ENCODE data around the gene NSL1.
"Not testable (repeated sequence)": the region's sequence is repeated elsewhere in the genome, so short reads cannot be mapped to it uniquely, and the experiment has no call there.

The NSL1 gene

DNA sequence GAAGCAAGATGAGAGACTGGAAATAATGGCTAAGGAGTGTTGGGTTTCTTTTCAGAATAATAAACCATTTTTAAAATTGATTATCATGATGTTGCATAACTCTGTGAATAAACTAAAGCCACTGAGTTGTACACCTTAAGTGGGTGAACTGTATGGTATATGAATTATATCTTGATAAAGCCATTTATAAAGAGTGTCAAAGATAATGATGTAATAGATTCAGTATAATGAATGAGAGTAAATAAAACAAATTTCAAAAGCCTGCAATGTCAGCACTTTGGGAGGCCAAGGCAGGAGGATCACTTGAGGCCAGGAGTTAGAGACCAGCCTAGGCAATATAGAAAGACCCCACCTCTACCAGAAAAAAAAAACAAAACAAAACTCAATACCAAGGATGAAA is 16.3 kb downstream of the NSL1 start:
- H3K4me3 ChIP-seq (ENCODE audit: low read length), result no peak overlapping the region
- no peak for DNase-seq (ENCODE audit: low read depth)
- TF ChIP-seq, protein P1, sequence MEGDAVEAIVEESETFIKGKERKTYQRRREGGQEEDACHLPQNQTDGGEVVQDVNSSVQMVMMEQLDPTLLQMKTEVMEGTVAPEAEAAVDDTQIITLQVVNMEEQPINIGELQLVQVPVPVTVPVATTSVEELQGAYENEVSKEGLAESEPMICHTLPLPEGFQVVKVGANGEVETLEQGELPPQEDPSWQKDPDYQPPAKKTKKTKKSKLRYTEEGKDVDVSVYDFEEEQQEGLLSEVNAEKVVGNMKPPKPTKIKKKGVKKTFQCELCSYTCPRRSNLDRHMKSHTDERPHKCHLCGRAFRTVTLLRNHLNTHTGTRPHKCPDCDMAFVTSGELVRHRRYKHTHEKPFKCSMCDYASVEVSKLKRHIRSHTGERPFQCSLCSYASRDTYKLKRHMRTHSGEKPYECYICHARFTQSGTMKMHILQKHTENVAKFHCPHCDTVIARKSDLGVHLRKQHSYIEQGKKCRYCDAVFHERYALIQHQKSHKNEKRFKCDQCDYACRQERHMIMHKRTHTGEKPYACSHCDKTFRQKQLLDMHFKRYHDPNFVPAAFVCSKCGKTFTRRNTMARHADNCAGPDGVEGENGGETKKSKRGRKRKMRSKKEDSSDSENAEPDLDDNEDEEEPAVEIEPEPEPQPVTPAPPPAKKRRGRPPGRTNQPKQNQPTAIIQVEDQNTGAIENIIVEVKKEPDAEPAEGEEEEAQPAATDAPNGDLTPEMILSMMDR (IDR thresholded peaks at IDR 0.05; ENCODE audit: insufficient read depth, low read depth, low read length, missing control alignments), result no peak

DNA sequence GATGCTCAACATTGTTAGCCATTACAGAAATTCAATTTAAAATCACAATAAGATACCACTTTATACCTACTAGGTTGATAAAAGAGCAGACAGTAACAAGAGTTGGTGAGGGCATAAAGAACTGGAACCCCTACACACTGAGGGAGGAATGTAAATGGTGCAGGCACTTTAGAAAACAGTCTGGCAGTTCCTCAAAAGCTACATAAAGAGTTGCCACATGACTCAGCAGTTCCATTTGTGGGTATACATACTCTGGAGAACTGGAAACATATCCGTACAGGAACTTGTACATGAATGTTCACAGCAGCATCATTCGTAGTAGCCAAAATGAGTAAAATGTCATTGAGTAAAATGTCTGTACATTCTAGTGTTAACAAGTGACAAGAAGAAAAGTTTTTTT is 17.0 kb downstream of the NSL1 start:
- H3K4me3 ChIP-seq (ENCODE audit: low read length), result no peak overlapping the region
- TF ChIP-seq, protein P1 (IDR thresholded peaks at IDR 0.05; ENCODE audit: insufficient read depth, low read depth, low read length, missing control alignments), result no peak
- peak; percentile 44 for DNase-seq (ENCODE audit: low read depth)

DNA sequence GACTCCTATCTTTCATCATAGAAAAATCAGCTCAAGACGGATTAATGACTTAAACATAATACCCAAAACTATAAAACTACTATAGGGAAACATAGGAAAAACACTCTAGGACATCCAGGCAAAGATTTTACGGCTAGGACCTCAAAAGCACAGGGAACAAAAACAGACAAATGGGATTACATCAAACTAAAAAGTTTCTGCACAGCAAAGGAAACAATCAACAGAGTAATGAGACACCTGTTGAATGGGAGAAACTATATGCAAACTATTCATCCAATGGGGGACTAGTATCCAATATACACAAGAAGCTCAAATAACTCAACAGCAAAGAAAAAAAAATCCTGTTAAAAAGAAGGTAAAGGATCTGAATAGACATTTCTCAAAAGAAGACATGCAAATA is 18.6 kb downstream of the NSL1 start:
- TF ChIP-seq, protein P1 (IDR thresholded peaks at IDR 0.05; ENCODE audit: insufficient read depth, low read depth, low read length, missing control alignments), result no peak
- H3K4me3 ChIP-seq (ENCODE audit: low read length), result no peak overlapping the region
- no peak for DNase-seq (ENCODE audit: low read depth)

DNA sequence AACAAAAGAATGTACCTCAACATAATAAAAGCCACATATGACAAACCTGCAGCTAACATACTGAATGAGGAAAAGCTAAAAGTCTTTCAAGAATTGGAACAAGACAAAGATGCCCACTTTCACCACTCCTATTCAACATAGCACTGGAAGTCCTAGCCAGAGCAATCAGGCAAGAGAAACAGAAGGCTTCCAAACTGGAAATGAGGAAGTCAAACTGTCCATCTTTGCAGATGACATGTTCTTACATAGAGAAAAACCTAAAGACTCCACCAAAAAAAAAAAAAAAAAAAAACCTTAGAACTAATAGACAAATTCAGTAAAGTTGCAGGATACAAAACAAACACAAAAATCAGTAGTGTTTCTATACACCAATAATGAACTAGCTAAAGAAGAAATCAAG is 20.2 kb downstream of the NSL1 start:
- TF ChIP-seq, protein P1 (IDR thresholded peaks at IDR 0.05; ENCODE audit: insufficient read depth, low read depth, low read length, missing control alignments), result no peak
- H3K4me3 ChIP-seq (ENCODE audit: low read length), result no peak overlapping the region
- no peak for DNase-seq (ENCODE audit: low read depth)

DNA sequence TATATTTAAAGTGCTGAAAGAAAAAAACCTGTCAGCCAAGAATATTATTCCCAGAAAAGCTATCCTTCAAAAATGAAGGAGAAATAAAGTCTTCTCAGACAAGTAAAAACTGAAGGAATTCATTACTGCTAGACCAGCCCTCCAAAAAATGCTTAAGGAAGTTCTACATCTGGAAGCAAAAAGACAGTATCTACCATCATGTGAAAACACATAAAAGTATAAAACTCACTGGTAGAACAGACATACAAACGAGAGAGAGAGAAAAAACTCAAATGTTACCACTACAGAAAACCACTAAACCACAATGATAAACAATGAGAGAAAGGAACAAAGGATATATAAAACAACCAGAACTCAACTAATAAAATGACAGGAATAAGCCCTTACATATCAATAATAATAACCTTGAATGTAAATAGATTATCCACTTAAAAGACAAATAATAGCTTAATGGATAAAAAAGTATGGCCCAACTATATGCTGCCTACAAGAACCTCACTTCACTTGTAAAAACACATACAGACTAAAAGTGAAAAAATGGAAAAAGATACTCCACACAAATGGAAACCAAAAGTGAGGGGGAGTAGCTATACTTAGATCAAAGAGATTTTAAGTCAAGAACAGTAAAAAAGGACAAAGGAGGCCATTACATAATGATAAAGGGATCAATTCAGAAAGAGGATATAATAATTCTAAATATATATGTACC is 22.0 kb downstream of the NSL1 start:
- no peak for DNase-seq (ENCODE audit: low read depth)
- H3K4me3 ChIP-seq (ENCODE audit: low read length), result no peak overlapping the region
- TF ChIP-seq, protein P1 (IDR thresholded peaks at IDR 0.05; ENCODE audit: insufficient read depth, low read depth, low read length, missing control alignments), result no peak

DNA sequence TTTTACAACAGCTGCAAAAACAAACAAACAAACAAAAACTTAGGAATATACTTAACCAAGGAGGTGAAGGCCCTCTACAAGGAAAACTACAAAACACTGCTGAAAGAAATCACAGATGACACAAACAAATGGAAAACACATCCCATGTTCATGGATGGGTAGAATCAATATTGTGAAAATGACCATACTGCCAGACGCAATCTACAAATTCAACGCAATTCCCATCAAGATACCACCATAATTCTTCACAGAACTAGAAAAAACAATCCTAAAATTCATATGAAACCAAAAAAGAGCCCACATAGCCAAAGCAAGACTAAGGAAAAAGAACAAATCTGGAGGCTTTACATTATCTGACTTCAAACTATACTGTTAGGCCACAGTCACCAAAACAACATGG is 24.8 kb downstream of the NSL1 start:
- not testable (repeated sequence) for DNase-seq (ENCODE audit: low read depth); H3K4me3 ChIP-seq (ENCODE audit: low read length)

DNA sequence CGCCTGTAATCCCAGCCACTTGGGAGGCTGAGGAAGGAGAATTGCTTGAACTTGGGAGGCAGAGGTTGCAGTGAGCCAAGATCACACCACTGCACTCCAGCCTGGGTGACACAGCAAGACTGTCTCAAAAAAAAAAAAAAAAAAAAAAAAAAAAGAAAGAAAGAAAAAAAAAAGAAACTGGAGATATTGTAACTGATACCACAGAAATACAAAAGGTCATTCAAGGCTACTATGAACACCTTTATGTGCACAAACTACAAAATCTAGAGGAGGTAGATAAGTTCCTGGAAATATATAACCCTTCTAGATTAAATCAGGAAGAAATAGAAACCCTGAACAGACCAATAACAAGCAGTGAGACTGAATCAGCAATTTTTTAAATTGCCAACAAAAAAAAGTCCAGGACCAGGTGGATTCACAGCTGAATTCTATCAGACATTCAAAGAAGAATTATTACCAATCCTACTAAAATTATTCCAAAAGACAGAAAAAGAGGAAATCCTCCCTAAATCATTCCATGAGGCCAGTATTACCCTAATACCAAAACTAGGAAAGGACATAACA is 26.8 kb downstream of the NSL1 start:
- not testable (repeated sequence) for H3K4me3 ChIP-seq (ENCODE audit: low read length); DNase-seq (ENCODE audit: low read depth)

DNA sequence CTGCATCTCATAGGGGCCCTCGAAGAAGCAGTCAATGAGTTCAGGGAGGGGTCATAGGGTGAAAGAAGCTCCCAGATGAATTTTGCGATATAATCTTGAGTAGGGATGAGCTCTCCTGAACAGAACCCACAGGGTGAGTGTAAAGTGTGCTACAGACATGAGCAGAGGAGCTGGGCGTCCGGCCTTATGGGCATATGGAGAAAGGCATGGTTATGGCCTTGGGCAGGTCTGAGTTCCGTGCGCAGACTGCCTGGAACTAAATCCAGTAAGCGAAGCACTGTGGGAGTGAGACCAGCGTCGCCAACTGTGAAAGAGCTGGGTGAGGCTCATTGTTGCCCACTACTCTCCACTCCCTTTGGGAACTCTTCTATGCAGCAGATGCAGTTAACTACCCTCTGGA is 28.7 kb downstream of the NSL1 start:
- no peak overlapping the region for H3K4me3 ChIP-seq (ENCODE audit: low read length)
- TF ChIP-seq, protein P1 (IDR thresholded peaks at IDR 0.05; ENCODE audit: insufficient read depth, low read depth, low read length, missing control alignments), result no peak
- no peak for DNase-seq (ENCODE audit: low read depth)
